MM.1S (cell line): ENCODE data around the gene TARDBP.
A peak's percentile ranks its signal among the peaks of the same experiment; 100 is the strongest.

Experiments
- DNase-seq: peaks from one replicate; pipeline ENCODE4 v3.0.0-alpha.2; 2015
- H2AFZ ChIP-seq: fragments of 300-600 bp; sonication (generic); 2 replicates; pipeline ENCODE4 v1.6.0; 2016; ENCODE audit warnings: antibody characterized with exemption, low read length
- H3F3A ChIP-seq: fragments of 300-600 bp; sonication (generic); 2 replicates; pipeline ENCODE4 v1.6.1; 2016; ENCODE audit warnings: mild to moderate bottlenecking, antibody characterized with exemption, low read length, moderate library complexity, mixed read lengths; ENCODE audit not compliant: insufficient read depth
- H3K27ac ChIP-seq: fragments of 300-600 bp; sonication (generic); 2 replicates; pipeline ENCODE4 v1.5.1; 2016; ENCODE audit warnings: mild to moderate bottlenecking, low read length
- H3K27me3 ChIP-seq: fragments of 300-600 bp; sonication (generic); replicated peaks from 2 replicates; pipeline ENCODE4 v1.6.0; 2016; ENCODE audit warnings: low read length; ENCODE audit not compliant: insufficient read depth
- H3K36me3 ChIP-seq: fragments of 300-600 bp; sonication (generic); replicated peaks from 2 replicates; pipeline ENCODE4 v1.6.1; 2016; ENCODE audit warnings: mild to moderate bottlenecking, low read length, mixed read lengths; ENCODE audit not compliant: insufficient read depth
- H3K4me1 ChIP-seq: fragments of 300-600 bp; sonication (generic); 2 replicates; pipeline ENCODE4 v1.6.1; 2016; ENCODE audit warnings: low read length, mixed read lengths
- H3K4me2 ChIP-seq: fragments of 300-600 bp; sonication (generic); 2 replicates; pipeline ENCODE4 v1.6.0; 2016; ENCODE audit warnings: low read depth, low read length
- H3K4me3 ChIP-seq: fragments of 300-600 bp; sonication (generic); 2 replicates; pipeline ENCODE4 v1.5.1; 2016; ENCODE audit warnings: low read length, mixed read lengths
- H3K79me2 ChIP-seq: fragments of 300-600 bp; sonication (generic); 2 replicates; pipeline ENCODE4 v1.6.1; 2016; ENCODE audit warnings: mixed run types, low read length, mixed read lengths
- H3K9ac ChIP-seq: fragments of 300-600 bp; sonication (generic); 2 replicates; pipeline ENCODE4 v1.6.1; 2016; ENCODE audit warnings: low read length, mixed read lengths
- H3K9me2 ChIP-seq: fragments of 300-600 bp; sonication (generic); replicated peaks from 2 replicates; pipeline ENCODE4 v1.6.1; 2016; ENCODE audit warnings: mild to moderate bottlenecking, low read length, mixed read lengths; ENCODE audit not compliant: insufficient read depth
- H3K9me3 ChIP-seq: fragments of 300-600 bp; sonication (generic); replicated peaks from 2 replicates; pipeline ENCODE4 v1.6.1; 2016; ENCODE audit warnings: mild to moderate bottlenecking, low read length, mixed read lengths; ENCODE audit not compliant: insufficient read depth
- H4K20me1 ChIP-seq: fragments of 300-600 bp; sonication (generic); 2 replicates; pipeline ENCODE4 v1.6.1; 2016; ENCODE audit warnings: mild to moderate bottlenecking, low read length, moderate library complexity, mixed read lengths; ENCODE audit not compliant: insufficient read depth
- CTCF ChIP-seq: fragments of 300-600 bp; sonication (generic); IDR thresholded peaks from 2 replicates; pipeline ENCODE4 v1.5.1; 2016; ENCODE audit warnings: antibody characterized with exemption, low read length, mixed read lengths
- EZH2 ChIP-seq: fragments of 300-600 bp; sonication (generic); optimal IDR thresholded peaks from 2 replicates; pipeline ENCODE3; 2017; ENCODE audit warnings: low read depth, mild to moderate bottlenecking, antibody characterized with exemption, low read length, mixed read lengths
- EZH2phosphoT487 ChIP-seq: fragments of 300-600 bp; sonication (generic); IDR thresholded peaks from 2 replicates; pipeline ENCODE4 v1.6.1; 2018; ENCODE audit warnings: antibody characterized with exemption, low read length

TARDBP gene

DNA sequence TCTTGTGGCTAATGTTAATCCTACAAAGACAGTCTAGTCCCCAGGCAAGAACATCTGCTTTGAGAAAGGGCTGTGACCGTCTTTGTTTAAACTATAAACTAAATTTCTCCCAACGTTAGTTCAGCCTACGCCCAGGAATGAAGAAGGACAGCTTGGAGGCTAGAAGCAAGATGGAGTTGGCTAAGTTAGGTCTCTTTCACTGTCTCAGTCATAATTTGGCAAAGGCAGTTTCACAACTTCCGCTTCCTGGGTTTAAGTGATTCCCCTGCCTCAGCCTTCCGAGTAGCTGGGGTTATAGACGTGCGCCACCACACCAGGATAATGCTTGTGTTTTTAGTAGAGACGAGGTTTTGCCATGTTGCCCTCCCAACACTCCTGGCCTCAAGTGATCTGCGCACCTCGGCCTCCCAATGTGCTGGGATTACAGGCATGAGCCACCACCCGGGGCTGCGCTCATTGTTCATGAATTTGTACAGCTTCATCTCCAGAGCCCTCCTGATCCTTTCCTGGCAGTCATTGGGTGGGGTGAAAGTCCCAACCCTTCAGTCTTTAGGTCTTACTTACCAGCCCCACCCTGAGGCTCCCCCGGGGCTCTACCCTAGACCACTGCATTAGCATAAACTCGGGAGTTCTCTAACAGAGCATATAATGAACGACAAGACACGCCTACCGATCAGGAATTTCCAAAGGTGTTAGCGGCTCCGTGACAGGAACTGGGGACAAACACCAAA, 39.5 kb downstream of the TARDBP start:
- Histone ChIP-seq H3K4me2 (no peak overlapping the region), H3F3A (peaks cover 23% of the 10 kb centered on the region), H4K20me1 (0 out of 2 replicates have a peak, but pooled peaks cover 3% of the 10 kb centered on the region), H3K27ac (no peak overlapping the region), H3K4me1 (peaks cover 5% of the 10 kb centered on the region; the same call in 1 of the 2 replicates), H2AFZ (no peak overlapping the region), H3K27me3 (0 out of 2 replicates have a peak, but pooled peaks cover 4% of the 10 kb centered on the region), H3K36me3 (no peaks in the 10 kb centered on the region; the same call in 1 of the 2 replicates), H3K79me2 (0 out of 2 replicates have a peak, but pooled peaks cover 1% of the 10 kb centered on the region), H3K9me3 (no peaks in the 10 kb centered on the region), H3K9ac (no peak overlapping the region), H3K9me2 (no peaks in the 10 kb centered on the region), H3K4me3 (no peak overlapping the region)
- no peak for TF ChIP-seq CTCF
- TF ChIP-seq EZH2phosphoT487 = no peak
- no peak for TF ChIP-seq EZH2
- DNase-seq = no peak

- no peak overlapping the region for H2AFZ ChIP-seq
- H3K36me3 ChIP-seq = no peaks in the 10 kb centered on the region; the same call in none of the 2 replicates
- H4K20me1 ChIP-seq = 0 out of 2 replicates have a peak, but pooled peaks cover 3% of the 10 kb centered on the region
- H3K27ac ChIP-seq = no peak overlapping the region
- H3F3A ChIP-seq = peaks cover 23% of the 10 kb centered on the region
- H3K4me2 ChIP-seq = no peak overlapping the region
- H3K4me3 ChIP-seq = no peak overlapping the region
- TF ChIP-seq CTCF (no peak), EZH2 (no peak), EZH2phosphoT487 (no peak)
- peaks cover 5% of the 10 kb centered on the region; the same call in 1 of the 2 replicates for H3K4me1 ChIP-seq
- no peaks in the 10 kb centered on the region for H3K27me3 ChIP-seq
- no peak overlapping the region for H3K9ac ChIP-seq
- H3K9me2 ChIP-seq = no peaks in the 10 kb centered on the region
- H3K79me2 ChIP-seq = peaks cover 10% of the 10 kb centered on the region; the same call in 1 of the 2 replicates
- DNase-seq = peak; percentile 32
- no peaks in the 10 kb centered on the region for H3K9me3 ChIP-seq
Observed at GRCh38 chr1:11052839-11053757, 40.6 kb downstream of the TARDBP start.

- Histone ChIP-seq H3K9me3 (no peaks in the 10 kb centered on the region), H3K4me1 (peaks cover 5% of the 10 kb centered on the region), H4K20me1 (0 out of 2 replicates have a peak, but pooled peaks cover 3% of the 10 kb centered on the region), H2AFZ (no peak overlapping the region), H3K4me3 (no peak overlapping the region), H3K27ac (no peak overlapping the region), H3K27me3 (no peaks in the 10 kb centered on the region), H3K79me2 (peaks cover 16% of the 10 kb centered on the region), H3K9ac (no peak overlapping the region), H3K9me2 (no peaks in the 10 kb centered on the region), H3K4me2 (no peak overlapping the region), H3F3A (peaks cover 23% of the 10 kb centered on the region), H3K36me3 (no peaks in the 10 kb centered on the region; the same call in none of the 2 replicates)
- TF ChIP-seq CTCF (no peak), EZH2 (no peak), EZH2phosphoT487 (no peak)
- peak; percentile 30 for DNase-seq
Observed at GRCh38 chr1:11053758-11054137, 41.3 kb downstream of the TARDBP start.
